HCT116 (cell line): Measurements from ENCODE around the gene ALCAM.

Experiments used
- ATF3 ChIP-seq: IDR thresholded peaks from 2 replicates; pipeline ENCODE4 v1.6.1; 2012
- CEBPB ChIP-seq: IDR thresholded peaks from 2 replicates; pipeline ENCODE4 v1.6.1; 2012; ENCODE audit warnings: low read depth
- EGR1 ChIP-seq: IDR thresholded peaks from 2 replicates; pipeline ENCODE4 v1.6.1; 2012; ENCODE audit warnings: low read depth
- EZH2 ChIP-seq: fragments of 200-600 bp; sonication (generic); IDR thresholded peaks from 2 replicates; pipeline ENCODE4 v1.6.1; 2017; ENCODE audit warnings: antibody characterized with exemption, mixed run types
- EZH2phosphoT487 ChIP-seq: fragments of 200-600 bp; IDR thresholded peaks from 2 replicates; pipeline ENCODE4 v1.6.1; 2018; ENCODE audit warnings: antibody characterized with exemption, borderline replicate concordance
- JUND ChIP-seq: IDR thresholded peaks from 2 replicates; pipeline ENCODE4 v1.6.1; 2012
- MAX ChIP-seq: IDR thresholded peaks from 2 replicates; pipeline ENCODE4 v1.6.1; 2012
- POLR2A ChIP-seq: IDR thresholded peaks from 2 replicates; pipeline ENCODE4 v1.7.0; 2011; ENCODE audit warnings: borderline replicate concordance; ENCODE audit not compliant: insufficient read depth, insufficient read length; ENCODE audit errors: extremely low read depth
- RAD21 ChIP-seq: IDR thresholded peaks from 2 replicates; pipeline ENCODE4 v1.6.1; 2012; ENCODE audit warnings: low read depth, mild to moderate bottlenecking
- TCF7L2 ChIP-seq: IDR thresholded peaks from 2 replicates; pipeline ENCODE4 v1.7.0; 2011; ENCODE audit warnings: borderline replicate concordance, inconsistent platforms; ENCODE audit not compliant: insufficient read depth, insufficient read length; ENCODE audit errors: extremely low read depth
- TF ChIP-seq, protein P1 (sequence below), 3 experiments: fragments of 200-600 bp in 1 of 3; sonication (generic) in 1 of 3; IDR thresholded peaks in 2 of 3; conservative IDR thresholded peaks in 1 of 3; 2 replicates each; pipeline ENCODE4 v1.5.1; 2012 to 2017; ENCODE audit warnings: low read depth in 2 of 3, low read length in 2 of 3, antibody characterized with exemption in 1 of 3, borderline replicate concordance in 1 of 3, control low read depth in 1 of 3, mild to moderate bottlenecking in 1 of 3, mixed read lengths in 1 of 3, mixed run types in 1 of 3, moderate library complexity in 1 of 3; ENCODE audit not compliant: insufficient read depth in 1 of 3

- TF ChIP-seq POLR2A (no peak), TCF7L2 (no peak), CEBPB (no peak), EZH2 (no peak), MAX (no peak), ATF3 (no peak), EZH2phosphoT487 (no peak), EGR1 (no peak), JUND (no peak), RAD21 (no peak)
- TF ChIP-seq, protein P1, sequence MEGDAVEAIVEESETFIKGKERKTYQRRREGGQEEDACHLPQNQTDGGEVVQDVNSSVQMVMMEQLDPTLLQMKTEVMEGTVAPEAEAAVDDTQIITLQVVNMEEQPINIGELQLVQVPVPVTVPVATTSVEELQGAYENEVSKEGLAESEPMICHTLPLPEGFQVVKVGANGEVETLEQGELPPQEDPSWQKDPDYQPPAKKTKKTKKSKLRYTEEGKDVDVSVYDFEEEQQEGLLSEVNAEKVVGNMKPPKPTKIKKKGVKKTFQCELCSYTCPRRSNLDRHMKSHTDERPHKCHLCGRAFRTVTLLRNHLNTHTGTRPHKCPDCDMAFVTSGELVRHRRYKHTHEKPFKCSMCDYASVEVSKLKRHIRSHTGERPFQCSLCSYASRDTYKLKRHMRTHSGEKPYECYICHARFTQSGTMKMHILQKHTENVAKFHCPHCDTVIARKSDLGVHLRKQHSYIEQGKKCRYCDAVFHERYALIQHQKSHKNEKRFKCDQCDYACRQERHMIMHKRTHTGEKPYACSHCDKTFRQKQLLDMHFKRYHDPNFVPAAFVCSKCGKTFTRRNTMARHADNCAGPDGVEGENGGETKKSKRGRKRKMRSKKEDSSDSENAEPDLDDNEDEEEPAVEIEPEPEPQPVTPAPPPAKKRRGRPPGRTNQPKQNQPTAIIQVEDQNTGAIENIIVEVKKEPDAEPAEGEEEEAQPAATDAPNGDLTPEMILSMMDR (IDR thresholded peaks at IDR 0.05 in 2 of 3, conservative IDR thresholded peaks at IDR 0.05 in 1 of 3; ENCODE audit: borderline replicate concordance in 1 of 3, insufficient read depth in 1 of 3, low read depth in 2 of 3, low read length in 2 of 3), result no peak
These were observed 10.3 kb upstream of the ALCAM start for GRCh38 chr3:105356396-105356795.
